ENCODE data around the gene FAM174C.

The FAM174C gene

DNA sequence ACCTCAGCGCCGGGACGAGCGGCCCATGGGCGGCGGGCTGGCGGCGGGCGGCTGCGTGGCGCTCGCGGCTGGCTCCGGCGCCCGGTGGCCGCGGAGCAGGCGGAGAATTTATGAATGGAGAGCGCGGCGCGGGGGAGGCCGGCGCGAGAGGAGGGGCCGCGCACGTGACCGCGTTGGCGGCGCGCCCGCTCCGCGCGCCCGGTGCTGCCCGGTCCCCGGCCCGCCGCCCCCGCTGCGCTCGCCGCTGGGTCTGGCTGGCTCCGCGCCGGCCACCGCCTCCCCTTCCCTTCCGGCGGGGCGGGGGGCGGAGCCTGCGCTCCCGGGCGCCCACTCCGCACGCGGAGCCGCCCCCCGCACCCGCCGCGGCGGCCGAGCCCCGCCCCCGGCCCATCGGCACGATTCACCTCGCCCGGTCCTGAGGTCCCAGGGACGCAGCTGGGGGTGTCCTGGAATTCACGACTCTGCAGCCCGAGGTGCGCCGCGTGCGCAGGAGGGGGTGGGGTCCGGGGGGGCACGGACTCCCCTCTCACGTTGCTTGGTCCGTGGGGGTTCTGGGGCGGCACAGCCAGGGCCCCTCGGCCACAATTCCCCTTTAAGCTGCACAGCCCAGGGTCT is 37.5 kb upstream of the FAM174C start, which contains the start of gene CBARP:
Gene CBARP, minus strand, starts transcription at position 252 of the 615 bp plus-strand sequence. CDS start 1,905 bp downstream, outside the sequence.
- DNase-seq (ENCODE audit: low read depth, low spot score), result no peak
- peak within 1 kb of the TSS; percentile 66 for H3K4me3 ChIP-seq (ENCODE audit: low read depth, low read length)
- TF ChIP-seq, protein P1, sequence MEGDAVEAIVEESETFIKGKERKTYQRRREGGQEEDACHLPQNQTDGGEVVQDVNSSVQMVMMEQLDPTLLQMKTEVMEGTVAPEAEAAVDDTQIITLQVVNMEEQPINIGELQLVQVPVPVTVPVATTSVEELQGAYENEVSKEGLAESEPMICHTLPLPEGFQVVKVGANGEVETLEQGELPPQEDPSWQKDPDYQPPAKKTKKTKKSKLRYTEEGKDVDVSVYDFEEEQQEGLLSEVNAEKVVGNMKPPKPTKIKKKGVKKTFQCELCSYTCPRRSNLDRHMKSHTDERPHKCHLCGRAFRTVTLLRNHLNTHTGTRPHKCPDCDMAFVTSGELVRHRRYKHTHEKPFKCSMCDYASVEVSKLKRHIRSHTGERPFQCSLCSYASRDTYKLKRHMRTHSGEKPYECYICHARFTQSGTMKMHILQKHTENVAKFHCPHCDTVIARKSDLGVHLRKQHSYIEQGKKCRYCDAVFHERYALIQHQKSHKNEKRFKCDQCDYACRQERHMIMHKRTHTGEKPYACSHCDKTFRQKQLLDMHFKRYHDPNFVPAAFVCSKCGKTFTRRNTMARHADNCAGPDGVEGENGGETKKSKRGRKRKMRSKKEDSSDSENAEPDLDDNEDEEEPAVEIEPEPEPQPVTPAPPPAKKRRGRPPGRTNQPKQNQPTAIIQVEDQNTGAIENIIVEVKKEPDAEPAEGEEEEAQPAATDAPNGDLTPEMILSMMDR (IDR thresholded peaks at IDR 0.05; ENCODE audit: low read depth, low read length), result no peak
- in situ Hi-C loops (cut with HindIII; ENCODE audit: low sequenced_read_pairs), result no loop called here

DNA sequence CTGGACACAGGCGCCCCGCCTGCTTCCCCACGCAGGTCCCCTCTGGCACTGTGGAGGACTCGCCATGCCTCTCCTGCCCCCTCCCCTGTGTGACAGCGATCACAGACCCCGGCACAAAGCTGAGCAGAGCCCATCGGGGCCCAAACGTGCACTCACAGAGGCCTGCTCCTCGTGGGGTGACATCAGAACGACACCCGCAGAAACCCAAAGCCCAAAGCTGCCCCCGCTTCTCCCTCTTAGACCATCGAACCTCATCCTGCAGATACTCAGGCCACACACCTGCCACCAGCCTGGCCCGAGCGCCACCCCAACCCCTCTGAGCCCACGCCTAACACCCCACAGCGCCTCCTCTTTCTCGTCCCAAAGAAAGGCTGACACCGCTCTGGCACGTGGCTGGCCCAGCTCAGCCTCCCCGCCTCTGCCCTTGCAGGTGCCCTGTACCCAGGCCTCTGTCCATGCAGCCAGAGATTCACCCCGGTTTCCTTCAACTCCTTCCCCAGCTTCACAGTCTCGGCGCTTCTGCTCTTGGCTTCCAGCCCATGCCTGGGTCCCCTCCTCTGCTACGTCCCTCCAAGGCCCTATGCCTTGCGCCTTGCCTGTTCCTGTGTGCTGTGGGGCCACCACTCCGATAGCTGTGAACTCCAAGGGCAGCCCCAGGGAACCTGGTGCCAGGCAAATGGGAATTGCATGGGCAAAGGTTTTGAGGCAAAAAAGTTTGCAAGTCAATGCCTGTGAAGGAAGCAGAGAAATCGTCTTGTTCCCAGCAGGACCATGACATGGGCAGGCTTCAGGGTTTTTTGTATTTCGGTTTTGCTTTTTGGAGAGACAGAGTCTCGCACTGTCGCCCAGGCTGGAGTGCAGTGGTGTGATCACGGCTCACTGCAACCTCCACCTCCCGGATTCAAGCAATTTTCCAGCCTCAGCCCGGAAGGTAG is 36.7 kb upstream of the FAM174C start:
- TF ChIP-seq, protein P1 (IDR thresholded peaks at IDR 0.05; ENCODE audit: low read depth, low read length), result no peak
- DNase-seq (ENCODE audit: low read depth, low spot score), result no peak
- peak overlapping the region; percentile 29 for H3K4me3 ChIP-seq (ENCODE audit: low read depth, low read length)
- in situ Hi-C loops (cut with HindIII; ENCODE audit: low sequenced_read_pairs), result no loop called here

DNA sequence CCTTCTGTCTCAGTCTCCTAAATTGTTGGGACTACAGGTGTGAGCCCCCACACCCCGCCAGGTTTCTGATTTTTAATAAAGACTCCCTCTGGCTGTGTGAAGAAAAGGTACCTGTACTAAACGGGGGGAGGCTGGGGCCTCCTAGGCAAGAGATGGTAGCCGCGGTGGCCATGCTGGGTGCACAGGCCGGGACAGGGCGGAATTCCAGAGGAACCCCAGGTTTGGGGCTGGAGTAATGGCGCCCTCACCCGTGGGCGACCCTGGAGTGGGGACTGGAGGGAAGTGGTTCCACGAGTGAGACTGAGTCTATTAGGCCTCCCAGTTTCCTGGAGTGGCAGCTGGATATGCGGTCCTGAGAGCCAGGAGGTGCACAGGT is 35.9 kb upstream of the FAM174C start:
- TF ChIP-seq, protein P1 (IDR thresholded peaks at IDR 0.05; ENCODE audit: low read depth, low read length), result no peak
- in situ Hi-C loops (cut with HindIII; ENCODE audit: low sequenced_read_pairs), result no loop called here
- H3K4me3 ChIP-seq (ENCODE audit: low read depth, low read length), result no peak overlapping the region
- no peak for DNase-seq (ENCODE audit: low read depth, low spot score)

DNA sequence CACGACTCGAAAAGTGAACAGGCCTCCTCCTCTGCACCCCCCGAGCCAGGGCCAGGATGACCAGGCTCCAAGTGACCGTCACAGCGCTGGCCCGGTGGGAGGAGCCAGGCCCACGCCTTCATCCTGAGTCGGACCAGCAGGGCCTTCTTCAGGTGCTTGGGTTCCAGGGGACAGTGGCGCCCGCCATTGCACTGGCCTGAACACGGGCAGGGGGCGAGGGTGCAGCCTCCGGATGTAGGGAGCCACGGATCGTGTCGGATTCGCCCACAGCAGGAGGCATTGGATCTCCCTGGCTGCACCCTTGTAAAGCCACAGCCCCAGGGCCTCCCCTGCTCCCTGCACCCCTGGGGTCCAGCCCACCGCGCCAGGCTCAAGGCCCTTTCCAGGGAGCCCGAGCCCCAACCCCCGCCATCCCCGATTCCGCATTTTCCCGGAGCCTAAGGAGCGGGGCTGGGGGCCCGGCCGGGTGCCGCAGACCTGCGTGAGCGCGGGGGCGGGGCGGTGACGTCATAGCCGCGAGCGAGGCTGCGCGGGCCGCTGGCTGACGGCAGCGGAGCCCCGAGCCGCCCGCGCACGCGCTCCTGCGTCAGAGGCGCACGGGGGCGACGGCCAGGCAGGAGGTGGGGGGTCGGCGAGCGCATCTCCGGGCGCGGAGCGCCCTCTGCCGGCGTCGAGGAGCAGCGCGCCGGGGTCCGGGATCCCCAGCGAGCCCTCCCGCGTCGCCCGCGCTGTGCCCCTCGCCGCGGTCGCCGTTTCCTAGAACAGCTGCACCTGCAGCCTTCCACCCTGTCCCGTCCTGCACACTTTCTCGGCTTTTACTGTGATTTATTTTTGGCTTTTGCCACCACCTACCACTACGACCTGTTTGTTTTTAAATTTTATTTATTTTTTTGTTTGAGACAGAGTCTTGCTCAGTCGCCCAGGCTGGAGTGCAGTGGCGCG is 35.3 kb upstream of the FAM174C start:
- TF ChIP-seq, protein P1 (IDR thresholded peaks at IDR 0.05; ENCODE audit: low read depth, low read length), result peak; percentile 65
- in situ Hi-C loops (cut with HindIII; ENCODE audit: low sequenced_read_pairs), result no loop called here
- peak; percentile 87 for DNase-seq (ENCODE audit: low read depth, low spot score)
- peak overlapping the region; percentile 28 for H3K4me3 ChIP-seq (ENCODE audit: low read depth, low read length)

DNA sequence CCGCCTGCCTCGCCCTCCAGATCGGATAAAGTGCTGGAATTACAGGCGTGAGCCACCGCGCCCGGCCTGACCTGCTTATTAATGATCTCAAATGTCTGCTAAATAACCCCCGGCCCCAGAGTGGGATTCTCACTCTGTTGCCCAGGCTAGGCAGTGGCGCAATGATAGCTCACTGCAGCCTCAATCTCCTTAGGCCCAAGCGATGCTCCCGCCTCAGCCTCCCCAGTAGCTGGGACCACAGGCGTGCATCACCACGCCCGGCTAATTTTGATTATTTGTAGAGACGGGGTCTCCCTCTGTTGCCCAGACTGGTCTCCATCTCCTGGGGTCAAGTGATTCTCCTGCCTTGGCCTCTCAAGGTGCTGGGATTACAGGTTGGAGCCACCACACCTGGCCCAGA is 34.4 kb upstream of the FAM174C start:
- in situ Hi-C loops (cut with HindIII; ENCODE audit: low sequenced_read_pairs), result no loop called here

More for the DNA sequence above, 34.4 kb upstream of the FAM174C start:
- no peak overlapping the region for H3K4me3 ChIP-seq (ENCODE audit: low read depth, low read length)
- TF ChIP-seq, protein P1 (IDR thresholded peaks at IDR 0.05; ENCODE audit: low read depth, low read length), result no peak
- no peak for DNase-seq (ENCODE audit: low read depth, low spot score)
